GM12878 (cell line): ENCODE results near the gene CLIC5. TPM values are rescaled to one million over a fixed set of nuclear protein-coding genes. Genes with fewer than 3 reads are reported as not detected.

Experiments
- CHD2 ChIP-seq: IDR thresholded peaks from 2 replicates; pipeline ENCODE4 v1.6.1; 2011; ENCODE audit warnings: low read depth, low read length, improper control_type of control experiment, borderline replicate concordance
- SUPT20H ChIP-seq: IDR thresholded peaks from 2 replicates; pipeline ENCODE4 v1.6.1; 2011; ENCODE audit warnings: low read depth, mild to moderate bottlenecking, low read length, moderate library complexity, borderline replicate concordance; ENCODE audit not compliant: control insufficient read depth
- polyA plus RNA-seq, 11 experiments: library from polyadenylated mRNA; depleted of rRNA in 4 of 11; unstranded in 6 of 11; stranded (reverse) in 5 of 11; fragments of >200 nt; fragmentation: Nextera tagmentation in 4 of 11; fragmentation: Illumina TruSeq in 1 of 11; extraction: Ambion mirVana in 4 of 11; extraction: Trizol in 1 of 11; gene quantifications; 1 replicate in 1 of 11; 2 replicates in 10 of 11; pipeline versions ENCODE4 v1.2.1 to v1.2.3, GENCODE V29; 2011 to 2016; ENCODE audit warnings: inconsistent platforms in 2 of 11, missing spikeins in 2 of 11, low read depth in 1 of 11
- total RNA-seq, 4 experiments: library from RNA; depleted of rRNA in 3 of 4; stranded (reverse); fragments of >200 nt in 3 of 4; fragmentation: Illumina TruSeq in 1 of 4; extraction: Trizol in 1 of 4; gene quantifications; 2 replicates each; pipeline versions ENCODE4 v1.2.1 to v1.2.3, GENCODE V29; 2013 to 2021
- TF ChIP-seq, protein P1 (sequence below): fragments of 450-650 bp; IDR thresholded peaks from 2 replicates; pipeline ENCODE4 v1.6.1; 2016; ENCODE audit warnings: mild to moderate bottlenecking, moderate library complexity, borderline replicate concordance
- TF ChIP-seq, protein P2 (sequence below): fragments of 450-650 bp; IDR thresholded peaks from 2 replicates; pipeline ENCODE4 v1.6.1; 2018; ENCODE audit warnings: borderline replicate concordance, mild to moderate bottlenecking; ENCODE audit not compliant: partially characterized antibody

CLIC5 gene
- total and polyA plus RNA-seq, 10 of the 15 experiments (the other 5 are each of a cell fraction or from before 2014, with no cell fraction given), result 0.01 to 0.08 (median 0.02) TPM; not detected in 7

DNA sequence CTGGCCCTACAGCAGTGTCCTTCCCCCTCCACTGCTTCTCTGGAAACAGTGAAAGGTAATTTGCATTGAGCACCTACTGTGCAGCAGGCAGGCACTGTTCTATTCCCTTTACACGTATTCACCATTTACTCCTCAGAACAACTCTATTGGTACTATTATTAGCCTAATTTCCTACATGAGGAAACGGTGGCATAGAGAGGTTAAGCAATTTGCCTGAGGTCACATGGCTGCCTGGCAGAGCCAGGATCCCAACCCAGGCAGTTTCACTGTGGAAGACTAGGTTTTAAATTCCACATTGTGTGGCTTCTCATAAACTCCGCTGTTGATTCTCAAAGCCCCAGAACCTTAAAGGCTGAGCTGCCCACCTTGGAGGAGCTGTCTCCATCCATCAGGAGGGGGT is 72.7 kb downstream of the CLIC5 start (continued):
- TF ChIP-seq, protein P1, sequence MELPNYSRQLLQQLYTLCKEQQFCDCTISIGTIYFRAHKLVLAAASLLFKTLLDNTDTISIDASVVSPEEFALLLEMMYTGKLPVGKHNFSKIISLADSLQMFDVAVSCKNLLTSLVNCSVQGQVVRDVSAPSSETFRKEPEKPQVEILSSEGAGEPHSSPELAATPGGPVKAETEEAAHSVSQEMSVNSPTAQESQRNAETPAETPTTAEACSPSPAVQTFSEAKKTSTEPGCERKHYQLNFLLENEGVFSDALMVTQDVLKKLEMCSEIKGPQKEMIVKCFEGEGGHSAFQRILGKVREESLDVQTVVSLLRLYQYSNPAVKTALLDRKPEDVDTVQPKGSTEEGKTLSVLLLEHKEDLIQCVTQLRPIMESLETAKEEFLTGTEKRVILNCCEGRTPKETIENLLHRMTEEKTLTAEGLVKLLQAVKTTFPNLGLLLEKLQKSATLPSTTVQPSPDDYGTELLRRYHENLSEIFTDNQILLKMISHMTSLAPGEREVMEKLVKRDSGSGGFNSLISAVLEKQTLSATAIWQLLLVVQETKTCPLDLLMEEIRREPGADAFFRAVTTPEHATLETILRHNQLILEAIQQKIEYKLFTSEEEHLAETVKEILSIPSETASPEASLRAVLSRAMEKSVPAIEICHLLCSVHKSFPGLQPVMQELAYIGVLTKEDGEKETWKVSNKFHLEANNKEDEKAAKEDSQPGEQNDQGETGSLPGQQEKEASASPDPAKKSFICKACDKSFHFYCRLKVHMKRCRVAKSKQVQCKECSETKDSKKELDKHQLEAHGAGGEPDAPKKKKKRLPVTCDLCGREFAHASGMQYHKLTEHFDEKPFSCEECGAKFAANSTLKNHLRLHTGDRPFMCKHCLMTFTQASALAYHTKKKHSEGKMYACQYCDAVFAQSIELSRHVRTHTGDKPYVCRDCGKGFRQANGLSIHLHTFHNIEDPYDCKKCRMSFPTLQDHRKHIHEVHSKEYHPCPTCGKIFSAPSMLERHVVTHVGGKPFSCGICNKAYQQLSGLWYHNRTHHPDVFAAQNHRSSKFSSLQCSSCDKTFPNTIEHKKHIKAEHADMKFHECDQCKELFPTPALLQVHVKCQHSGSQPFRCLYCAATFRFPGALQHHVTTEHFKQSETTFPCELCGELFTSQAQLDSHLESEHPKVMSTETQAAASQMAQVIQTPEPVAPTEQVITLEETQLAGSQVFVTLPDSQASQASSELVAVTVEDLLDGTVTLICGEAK, result no peak
- no peak for TF ChIP-seq SUPT20H
- TF ChIP-seq, protein P2, sequence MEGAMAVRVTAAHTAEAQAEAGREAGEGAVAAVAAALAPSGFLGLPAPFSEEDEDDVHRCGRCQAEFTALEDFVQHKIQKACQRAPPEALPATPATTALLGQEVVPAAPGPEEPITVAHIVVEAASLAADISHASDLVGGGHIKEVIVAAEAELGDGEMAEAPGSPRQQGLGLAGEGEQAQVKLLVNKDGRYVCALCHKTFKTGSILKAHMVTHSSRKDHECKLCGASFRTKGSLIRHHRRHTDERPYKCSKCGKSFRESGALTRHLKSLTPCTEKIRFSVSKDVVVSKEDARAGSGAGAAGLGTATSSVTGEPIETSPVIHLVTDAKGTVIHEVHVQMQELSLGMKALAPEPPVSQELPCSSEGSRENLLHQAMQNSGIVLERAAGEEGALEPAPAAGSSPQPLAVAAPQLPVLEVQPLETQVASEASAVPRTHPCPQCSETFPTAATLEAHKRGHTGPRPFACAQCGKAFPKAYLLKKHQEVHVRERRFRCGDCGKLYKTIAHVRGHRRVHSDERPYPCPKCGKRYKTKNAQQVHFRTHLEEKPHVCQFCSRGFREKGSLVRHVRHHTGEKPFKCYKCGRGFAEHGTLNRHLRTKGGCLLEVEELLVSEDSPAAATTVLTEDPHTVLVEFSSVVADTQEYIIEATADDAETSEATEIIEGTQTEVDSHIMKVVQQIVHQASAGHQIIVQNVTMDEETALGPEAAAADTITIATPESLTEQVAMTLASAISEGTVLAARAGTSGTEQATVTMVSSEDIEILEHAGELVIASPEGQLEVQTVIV, result no peak
- no peak for TF ChIP-seq CHD2
- TF ChIP-seq, all 136 proteins: peak for 0
